K562 (cell line): Measurements from ENCODE around the gene PRPSAP1. TPM values are rescaled to one million over a fixed set of nuclear protein-coding genes. Genes with fewer than 3 reads are reported as not detected.

Experiments
- C11orf30 ChIP-seq: fragments of 450-650 bp; IDR thresholded peaks from 2 replicates; pipeline ENCODE4 v1.6.1; 2016; ENCODE audit warnings: low read depth, mild to moderate bottlenecking
- CTBP1 ChIP-seq: fragments of 450-650 bp; IDR thresholded peaks from 2 replicates; pipeline ENCODE4 v1.6.1; 2016; ENCODE audit warnings: borderline replicate concordance
- DPF2 ChIP-seq: fragments of 450-650 bp; IDR thresholded peaks from 2 replicates; pipeline ENCODE4 v1.6.1; 2016
- KHSRP ChIP-seq: fragments of 450-650 bp; IDR thresholded peaks from 2 replicates; pipeline ENCODE4 v1.6.1; 2017
- NCOR1 ChIP-seq: fragments of 450-650 bp; IDR thresholded peaks from 2 replicates; pipeline ENCODE4 v1.6.1; 2016; ENCODE audit warnings: mild to moderate bottlenecking, moderate library complexity
- NFE2 ChIP-seq: IDR thresholded peaks from 2 replicates; pipeline ENCODE4 v1.6.1; 2014; ENCODE audit warnings: antibody characterized with exemption, low read depth
- NFIX ChIP-seq: fragments of 250-450 bp; sonication (Bioruptor Pico); IDR thresholded peaks from 2 replicates; pipeline ENCODE4 v1.4.0; 2020; ENCODE audit warnings: low read depth, mild to moderate bottlenecking, moderate library complexity
- NR2C1 ChIP-seq, 2 experiments: fragments of 450-650 bp; IDR thresholded peaks; 2 replicates each; pipeline ENCODE4 v1.6.1; 2017; ENCODE audit warnings: mild to moderate bottlenecking in 2 of 2, antibody characterized with exemption in 1 of 2, inconsistent platforms in 1 of 2, missing compliant biosample characterization in 1 of 2, missing genetic modification characterization in 1 of 2
- NR2C2 ChIP-seq, 2 experiments: fragments of 200-800 bp in 1 of 2; sonication (Bioruptor generic) in 1 of 2; sonication (generic) in 1 of 2; formaldehyde crosslinking in 1 of 2; IDR thresholded peaks; 2 replicates each; pipeline versions ENCODE4 v1.6.1 to v1.8.0; 2016 to 2022; ENCODE audit warnings: mild to moderate bottlenecking in 1 of 2, missing compliant biosample characterization in 1 of 2, missing genetic modification characterization in 1 of 2, missing genetic modification reagents in 1 of 2
- PYGO2 ChIP-seq: fragments of 450-650 bp; IDR thresholded peaks from 2 replicates; pipeline ENCODE4 v1.6.1; 2016; ENCODE audit warnings: mild to moderate bottlenecking, missing genetic modification characterization, moderate library complexity, missing compliant biosample characterization
- RBFOX2 ChIP-seq: fragments of 200-400 bp; formaldehyde crosslinking; IDR thresholded peaks from 2 replicates; pipeline ENCODE4 v1.6.1; 2017; ENCODE audit warnings: low read depth, mild to moderate bottlenecking, low read length, moderate library complexity
- SOX6 ChIP-seq: fragments of 450-650 bp; IDR thresholded peaks from 2 replicates; pipeline ENCODE4 v1.6.1; 2014; ENCODE audit warnings: mild to moderate bottlenecking
- SRF ChIP-seq, 2 experiments: fragments of 250-450, 450-650 bp in 1 of 2; sonication (Bioruptor Pico) in 1 of 2; sonication (generic) in 1 of 2; formaldehyde crosslinking; IDR thresholded peaks; 2 replicates each; pipeline versions ENCODE4 v1.5.0 to v1.5.1; 2020 to 2022; ENCODE audit warnings: mild to moderate bottlenecking in 1 of 2, missing genetic modification reagents in 1 of 2
- TRIM24 ChIP-seq, 2 experiments: fragments of 450-650 bp; IDR thresholded peaks; 2 replicates each; pipeline ENCODE4 v1.6.1; 2016
- ZBTB8A ChIP-seq: fragments of 450-650 bp; IDR thresholded peaks from 2 replicates; pipeline ENCODE4 v1.6.1; 2018; ENCODE audit warnings: mild to moderate bottlenecking, moderate library complexity; ENCODE audit not compliant: partially characterized antibody
- polyA plus RNA-seq, 8 experiments: library from polyadenylated mRNA; depleted of rRNA in 4 of 8; stranded (reverse) in 5 of 8; unstranded in 3 of 8; fragments of >200 nt; fragmentation: Nextera tagmentation in 2 of 8; fragmentation: Illumina TruSeq in 1 of 8; extraction: Ambion mirVana in 2 of 8; extraction: Trizol in 1 of 8; gene quantifications; 2 replicates each; pipeline versions ENCODE4 v1.2.1 to v1.2.3, GENCODE V29; 2011 to 2014; ENCODE audit warnings: inconsistent platforms in 1 of 8, missing spikeins in 1 of 8
- total RNA-seq, 7 experiments: library from RNA; depleted of rRNA in 6 of 7; stranded (reverse); fragments of >200 nt in 6 of 7; fragmentation: Illumina TruSeq in 2 of 7; extraction: Trizol in 2 of 7; gene quantifications; 2 replicates each; pipeline versions ENCODE4 v1.2.1 to v1.2.3, GENCODE V29; 2011 to 2021; ENCODE audit warnings: low replicate concordance in 1 of 7
- TF ChIP-seq, protein P1 (sequence below): sonication (generic); formaldehyde crosslinking; IDR thresholded peaks from 2 replicates; pipeline ENCODE4 v1.8.1; 2023; ENCODE audit warnings: mild to moderate bottlenecking, missing genetic modification reagents
- TF ChIP-seq, protein P2 (sequence below): fragments of 200-800 bp; sonication (Bioruptor generic); IDR thresholded peaks from 2 replicates; pipeline ENCODE4 v1.6.1; 2017; ENCODE audit warnings: missing genetic modification characterization, missing compliant biosample characterization
- TF ChIP-seq, protein P3 (sequence below): IDR thresholded peaks from 2 replicates; pipeline ENCODE4 v1.6.1; 2014; ENCODE audit warnings: antibody characterized with exemption

The PRPSAP1 gene
- total and polyA plus RNA-seq, 9 of the 15 experiments (the other 6 are each of a cell fraction or from before 2014, with no cell fraction given), result 21.9 to 77.1 (median 40.8) TPM

DNA sequence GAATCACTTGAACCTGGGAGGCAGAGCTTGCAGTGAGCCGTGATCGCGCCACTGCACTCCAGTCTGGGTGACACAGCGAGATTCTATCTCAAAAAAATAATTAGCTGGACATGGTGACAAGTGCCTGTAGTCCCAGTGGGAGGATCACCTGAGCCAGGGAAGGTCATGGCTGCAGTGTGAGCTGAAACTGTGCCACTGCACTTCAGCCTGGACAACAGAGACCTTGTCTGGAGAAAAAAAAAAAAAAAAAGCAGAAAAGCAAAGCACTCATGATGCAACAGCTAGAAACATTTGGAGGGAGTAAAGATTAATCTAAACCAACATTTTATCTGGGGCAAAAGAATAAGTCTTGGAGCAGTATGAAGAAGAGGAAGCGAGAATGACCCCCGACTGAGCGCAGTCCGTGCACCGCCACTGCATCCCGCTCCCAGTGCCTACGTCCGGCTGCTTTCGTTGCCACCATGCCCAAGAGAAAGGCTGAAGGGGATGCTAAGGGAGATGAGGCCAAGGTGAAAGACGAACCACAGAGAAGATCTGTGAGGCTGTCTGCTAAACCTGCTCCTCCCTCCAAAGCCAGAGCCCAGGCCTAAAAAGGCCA lies 8.2 kb downstream of the PRPSAP1 start (continued):
- TF ChIP-seq, protein P1, sequence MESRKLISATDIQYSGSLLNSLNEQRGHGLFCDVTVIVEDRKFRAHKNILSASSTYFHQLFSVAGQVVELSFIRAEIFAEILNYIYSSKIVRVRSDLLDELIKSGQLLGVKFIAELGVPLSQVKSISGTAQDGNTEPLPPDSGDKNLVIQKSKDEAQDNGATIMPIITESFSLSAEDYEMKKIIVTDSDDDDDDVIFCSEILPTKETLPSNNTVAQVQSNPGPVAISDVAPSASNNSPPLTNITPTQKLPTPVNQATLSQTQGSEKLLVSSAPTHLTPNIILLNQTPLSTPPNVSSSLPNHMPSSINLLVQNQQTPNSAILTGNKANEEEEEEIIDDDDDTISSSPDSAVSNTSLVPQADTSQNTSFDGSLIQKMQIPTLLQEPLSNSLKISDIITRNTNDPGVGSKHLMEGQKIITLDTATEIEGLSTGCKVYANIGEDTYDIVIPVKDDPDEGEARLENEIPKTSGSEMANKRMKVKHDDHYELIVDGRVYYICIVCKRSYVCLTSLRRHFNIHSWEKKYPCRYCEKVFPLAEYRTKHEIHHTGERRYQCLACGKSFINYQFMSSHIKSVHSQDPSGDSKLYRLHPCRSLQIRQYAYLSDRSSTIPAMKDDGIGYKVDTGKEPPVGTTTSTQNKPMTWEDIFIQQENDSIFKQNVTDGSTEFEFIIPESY (CRISPR knock-in tag), result peak; percentile 58
- TF ChIP-seq C11orf30, result peak; percentile 85
- no peak for TF ChIP-seq KHSRP
- no peak for TF ChIP-seq NR2C1 (IDR thresholded peaks at IDR 0.05)
- TF ChIP-seq NR2C1 (tag; IDR thresholded peaks at IDR 0.05), result peak; percentile 47; the same call in 1 of the 2 replicates
- no peak for TF ChIP-seq NR2C2 (CRISPR knock-in tag; IDR thresholded peaks at IDR 0.05)
- TF ChIP-seq NR2C2 (tag; IDR thresholded peaks at IDR 0.05), result peak; percentile 55
- TF ChIP-seq NFE2, result peak; percentile 91
- TF ChIP-seq TRIM24 (IDR thresholded peaks at IDR 0.05), result peak; percentile 84 to 91; a peak in 3 of 4 replicates
- peak; percentile 44; the same call in 1 of the 2 replicates for TF ChIP-seq RBFOX2
- peak in 1 of 2 experiments; percentile 60; a peak in 1 of 4 replicates for TF ChIP-seq SRF (CRISPR knock-in tag; IDR thresholded peaks at IDR 0.05)
- TF ChIP-seq, protein P2, sequence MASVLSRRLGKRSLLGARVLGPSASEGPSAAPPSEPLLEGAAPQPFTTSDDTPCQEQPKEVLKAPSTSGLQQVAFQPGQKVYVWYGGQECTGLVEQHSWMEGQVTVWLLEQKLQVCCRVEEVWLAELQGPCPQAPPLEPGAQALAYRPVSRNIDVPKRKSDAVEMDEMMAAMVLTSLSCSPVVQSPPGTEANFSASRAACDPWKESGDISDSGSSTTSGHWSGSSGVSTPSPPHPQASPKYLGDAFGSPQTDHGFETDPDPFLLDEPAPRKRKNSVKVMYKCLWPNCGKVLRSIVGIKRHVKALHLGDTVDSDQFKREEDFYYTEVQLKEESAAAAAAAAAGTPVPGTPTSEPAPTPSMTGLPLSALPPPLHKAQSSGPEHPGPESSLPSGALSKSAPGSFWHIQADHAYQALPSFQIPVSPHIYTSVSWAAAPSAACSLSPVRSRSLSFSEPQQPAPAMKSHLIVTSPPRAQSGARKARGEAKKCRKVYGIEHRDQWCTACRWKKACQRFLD, result no peak
- TF ChIP-seq, protein P3, sequence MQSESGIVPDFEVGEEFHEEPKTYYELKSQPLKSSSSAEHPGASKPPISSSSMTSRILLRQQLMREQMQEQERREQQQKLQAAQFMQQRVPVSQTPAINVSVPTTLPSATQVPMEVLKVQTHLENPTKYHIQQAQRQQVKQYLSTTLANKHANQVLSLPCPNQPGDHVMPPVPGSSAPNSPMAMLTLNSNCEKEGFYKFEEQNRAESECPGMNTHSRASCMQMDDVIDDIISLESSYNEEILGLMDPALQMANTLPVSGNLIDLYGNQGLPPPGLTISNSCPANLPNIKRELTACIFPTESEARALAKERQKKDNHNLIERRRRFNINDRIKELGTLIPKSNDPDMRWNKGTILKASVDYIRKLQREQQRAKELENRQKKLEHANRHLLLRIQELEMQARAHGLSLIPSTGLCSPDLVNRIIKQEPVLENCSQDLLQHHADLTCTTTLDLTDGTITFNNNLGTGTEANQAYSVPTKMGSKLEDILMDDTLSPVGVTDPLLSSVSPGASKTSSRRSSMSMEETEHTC, result 0 out of 2 replicates have a peak, but pooled peaks have one; percentile 25
- no peak for TF ChIP-seq NCOR1
- no peak for TF ChIP-seq PYGO2
- TF ChIP-seq NFIX, result no peak
- TF ChIP-seq ZBTB8A, result no peak
- peak; percentile 32; the same call in 1 of the 2 replicates for TF ChIP-seq CTBP1
- TF ChIP-seq SOX6, result peak; percentile 70
- TF ChIP-seq DPF2, result peak; percentile 87; the same call in 1 of the 2 replicates
